H9 (cell line): ENCODE measurements around the gene ATRNL1. TPM values are rescaled to one million over a fixed set of nuclear protein-coding genes. Genes with fewer than 3 reads are reported as not detected.

Experiments
- DNase-seq: peaks from one replicate; pipeline ENCODE4 v3.0.0-alpha.2; 2017
- H2AFZ ChIP-seq: one replicate; pipeline ENCODE4 v1.6.1; 2013; ENCODE audit warnings: mild to moderate bottlenecking, low read length, control low read depth, moderate library complexity
- H2AK5ac ChIP-seq: 2 replicates; pipeline ENCODE4 v1.6.1; 2013; ENCODE audit warnings: low read length, control low read depth, mixed read lengths; ENCODE audit not compliant: insufficient read length
- H2BK120ac ChIP-seq: one replicate; pipeline ENCODE4 v1.6.1; 2013; ENCODE audit warnings: low read depth, mild to moderate bottlenecking, low read length, control low read depth, inconsistent platforms; ENCODE audit not compliant: poor library complexity, severe bottlenecking
- H2BK12ac ChIP-seq: 2 replicates; pipeline ENCODE4 v1.6.1; 2013; ENCODE audit warnings: low read length, control low read depth, mixed read lengths, low read depth; ENCODE audit not compliant: insufficient read length
- H2BK15ac ChIP-seq: 2 replicates; pipeline ENCODE4 v1.6.1; 2013; ENCODE audit warnings: low read depth, low read length, control low read depth
- H2BK20ac ChIP-seq: one replicate; pipeline ENCODE4 v1.6.1; 2013; ENCODE audit warnings: low read depth, mild to moderate bottlenecking, low read length, control low read depth, inconsistent platforms; ENCODE audit not compliant: poor library complexity, severe bottlenecking
- H2BK5ac ChIP-seq: 2 replicates; pipeline ENCODE4 v1.6.1; 2013; ENCODE audit warnings: low read length, control low read depth, mixed read lengths; ENCODE audit not compliant: insufficient read length
- H3K14ac ChIP-seq: 2 replicates; pipeline ENCODE4 v1.6.1; 2013; ENCODE audit warnings: low read length, control low read depth; ENCODE audit not compliant: insufficient read depth
- H3K18ac ChIP-seq: 2 replicates; pipeline ENCODE4 v1.6.1; 2013; ENCODE audit warnings: low read depth, mild to moderate bottlenecking, mixed read lengths, low read length, control low read depth; ENCODE audit not compliant: insufficient read length
- H3K23ac ChIP-seq: 2 replicates; pipeline ENCODE4 v1.6.1; 2013; ENCODE audit warnings: low read length, control low read depth, mixed read lengths, low read depth; ENCODE audit not compliant: insufficient read length
- H3K23me2 ChIP-seq: 2 replicates; pipeline ENCODE4 v1.6.1; 2013; ENCODE audit warnings: low read depth, mild to moderate bottlenecking, mixed read lengths, low read length, control low read depth; ENCODE audit not compliant: insufficient read length, poor library complexity, severe bottlenecking
- H3K27ac ChIP-seq: 2 replicates; pipeline ENCODE4 v1.5.1; 2013; ENCODE audit warnings: low read length, control low read depth, mixed read lengths, low read depth; ENCODE audit not compliant: insufficient read length
- H3K27me3 ChIP-seq: 2 replicates; pipeline ENCODE4 v1.6.1; 2013; ENCODE audit warnings: low read length, control low read depth, inconsistent platforms; ENCODE audit not compliant: insufficient read depth
- H3K4ac ChIP-seq: 2 replicates; pipeline ENCODE4 v1.6.1; 2013; ENCODE audit warnings: low read depth, mild to moderate bottlenecking, control low read depth, inconsistent platforms, low read length, moderate library complexity
- H3K4me1 ChIP-seq: 2 replicates; pipeline ENCODE4 v1.6.1; 2013; ENCODE audit warnings: low read length, control low read depth, inconsistent platforms; ENCODE audit not compliant: insufficient read depth
- H3K4me2 ChIP-seq: 2 replicates; pipeline ENCODE4 v1.6.1; 2013; ENCODE audit warnings: low read length, control low read depth, mixed read lengths; ENCODE audit not compliant: insufficient read length, insufficient read depth
- H3K56ac ChIP-seq: 2 replicates; pipeline ENCODE4 v1.6.1; 2013; ENCODE audit warnings: low read depth, mild to moderate bottlenecking, mixed read lengths, low read length, control low read depth; ENCODE audit not compliant: insufficient read length
- H3K79me1 ChIP-seq: 2 replicates; pipeline ENCODE4 v1.6.1; 2013; ENCODE audit warnings: low read depth, mild to moderate bottlenecking, moderate library complexity, low read length, control low read depth, inconsistent platforms; ENCODE audit not compliant: insufficient read depth, poor library complexity, severe bottlenecking
- H3K79me2 ChIP-seq: 2 replicates; pipeline ENCODE4 v1.6.1; 2013; ENCODE audit warnings: low read length, control low read depth, inconsistent platforms; ENCODE audit not compliant: insufficient read depth
- H3K9ac ChIP-seq: 2 replicates; pipeline ENCODE4 v1.6.1; 2013; ENCODE audit warnings: low read length, control low read depth, mixed read lengths; ENCODE audit not compliant: insufficient read length; ENCODE audit errors: extremely low read depth
- H3K9me3 ChIP-seq: one replicate; pipeline ENCODE4 v1.6.1; 2013; ENCODE audit warnings: low read depth, low read length, inconsistent platforms; ENCODE audit not compliant: control insufficient read depth
- H3T11ph ChIP-seq: one replicate; pipeline ENCODE4 v1.6.1; 2013; ENCODE audit warnings: mild to moderate bottlenecking, low read length, control low read depth, inconsistent platforms
- H4K20me1 ChIP-seq: one replicate; pipeline ENCODE4 v1.6.1; 2013; ENCODE audit not compliant: control insufficient read depth, insufficient read length, insufficient read depth
- H4K5ac ChIP-seq: 2 replicates; pipeline ENCODE4 v1.6.1; 2013; ENCODE audit warnings: low read depth, mild to moderate bottlenecking, mixed read lengths, low read length, control low read depth; ENCODE audit not compliant: insufficient read length
- H4K8ac ChIP-seq: replicated peaks from 2 replicates; pipeline ENCODE4 v1.6.1; 2013; ENCODE audit warnings: low read length, control low read depth, mixed read lengths, low read depth; ENCODE audit not compliant: insufficient read length
- H4K91ac ChIP-seq: 2 replicates; pipeline ENCODE4 v1.6.1; 2013; ENCODE audit warnings: low read depth, mild to moderate bottlenecking, moderate library complexity, mixed read lengths, low read length, control low read depth; ENCODE audit not compliant: insufficient read length
- H3K27ac Mint-ChIP-seq, 3 experiments: 2 replicates in 2 of 3; 3 replicates in 1 of 3; pipeline ENCODE4 v1.8.0; 2020 to 2021; ENCODE audit warnings: mixed read lengths in 3 of 3, mild to moderate bottlenecking in 1 of 3, moderate library complexity in 1 of 3
- H3K27me3 Mint-ChIP-seq: 2 replicates; pipeline ENCODE4 v1.8.0; 2021; ENCODE audit warnings: low read depth, mild to moderate bottlenecking, moderate library complexity, mixed read lengths
- H3K36me3 Mint-ChIP-seq, 3 experiments: 2 replicates in 2 of 3; 3 replicates in 1 of 3; pipeline ENCODE4 v1.8.0; 2020 to 2021; ENCODE audit warnings: low read depth in 3 of 3, mixed read lengths in 3 of 3; ENCODE audit not compliant: insufficient read depth in 1 of 3
- H3K4me1 Mint-ChIP-seq, 2 experiments: 2 replicates each; pipeline ENCODE4 v1.8.0; 2020; ENCODE audit warnings: mixed read lengths in 2 of 2
- H3K4me3 Mint-ChIP-seq, 2 experiments: 2 replicates in 1 of 2; 3 replicates in 1 of 2; pipeline ENCODE4 v1.8.0; 2020 to 2021; ENCODE audit warnings: mild to moderate bottlenecking in 2 of 2, mixed read lengths in 2 of 2, moderate library complexity in 1 of 2
- H3K9me3 Mint-ChIP-seq, 2 experiments: 2 replicates in 1 of 2; 3 replicates in 1 of 2; pipeline ENCODE4 v1.8.0; 2020; ENCODE audit warnings: mild to moderate bottlenecking in 2 of 2, mixed read lengths in 2 of 2, moderate library complexity in 1 of 2
- CTCF ChIP-seq: fragments of 200-600 bp; sonication (generic); conservative IDR thresholded peaks from 3 replicates; pipeline ENCODE4 v1.8.0; 2021; ENCODE audit warnings: antibody characterized with exemption, mild to moderate bottlenecking
- WGBS: extraction: QIAGEN DNeasy Blood & Tissue Kit; methylation state at CpG from one replicate; pipeline ENCODE4 v1.1.7; 2013; ENCODE audit warnings: missing lambda C conversion rate, low lambda C conversion rate, mixed read lengths; ENCODE audit not compliant: insufficient read length; ENCODE audit errors: extremely low coverage; 5-methylcytosine and 5-hydroxymethylcytosine counted together
- total RNA-seq: library from RNA; stranded (reverse); gene quantifications from 2 replicates; pipeline ENCODE4 v1.2.1, GENCODE V29; 2021

Gene ATRNL1
- total RNA-seq, 1 experiment from 2014 or later: 9.2 TPM

DNA sequence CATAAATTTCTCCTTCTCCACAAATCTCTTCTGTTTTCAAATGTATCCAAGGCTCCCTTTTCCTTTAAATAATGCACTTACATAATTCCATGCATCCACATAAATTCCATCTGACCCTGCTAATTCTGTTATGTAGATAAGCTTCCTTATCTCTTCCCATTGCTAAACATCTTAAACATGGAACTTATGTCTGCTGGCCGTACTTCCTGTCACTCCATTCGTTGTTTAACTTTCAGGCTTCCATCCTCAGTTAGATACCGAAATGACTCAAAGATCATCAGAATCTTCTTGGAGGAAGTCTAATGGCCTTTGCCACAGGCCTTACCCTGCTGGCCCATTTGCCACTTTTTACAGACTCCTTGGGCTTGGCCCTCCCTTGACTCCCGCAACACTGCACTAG, 848.9 kb downstream of the ATRNL1 start:
- Histone ChIP-seq H3K9ac (no peak overlapping the region), H2BK12ac (no peak overlapping the region), H3K56ac (no peak overlapping the region), H4K91ac (no peak overlapping the region), H3K23ac (no peak overlapping the region), H3K18ac (no peak overlapping the region), H2BK15ac (no peak overlapping the region), H3K23me2 (no peaks in the 10 kb centered on the region), H2BK120ac (no peak overlapping the region), H3K4me2 (no peak overlapping the region), H3K27ac (no peak overlapping the region), H3K9me3 (no peaks in the 10 kb centered on the region), H4K20me1 (no peaks in the 10 kb centered on the region), H3K79me1 (no peaks in the 10 kb centered on the region), H2AFZ (no peak overlapping the region), H3K4ac (no peak overlapping the region), H4K8ac (no peak overlapping the region), H3K27me3 (no peaks in the 10 kb centered on the region), H2BK5ac (no peak overlapping the region), H2AK5ac (no peak overlapping the region), H3K79me2 (no peaks in the 10 kb centered on the region), H3K4me1 (no peaks in the 10 kb centered on the region), H3K14ac (no peak overlapping the region), H3T11ph (no peak overlapping the region), H2BK20ac (no peak overlapping the region), H4K5ac (no peak overlapping the region)
- Mint-ChIP-seq H3K36me3 (no peaks in the 10 kb centered on the region), H3K27me3 (no peaks in the 10 kb centered on the region), H3K9me3 (no peaks in the 10 kb centered on the region), H3K4me1 (peaks cover 3 to 6% of the 10 kb centered on the region in 2 experiments; a peak in 3 of 4 replicates), H3K4me3 (no peak overlapping the region), H3K27ac (no peak overlapping the region)
- no peak for DNase-seq
- WGBS: no CpG with 5 or more reads among the region's 4 CpGs
- no peak for TF ChIP-seq CTCF
